Measurements from ENCODE around the gene TAPBP. TPM values are rescaled to one million over a fixed set of nuclear protein-coding genes. Genes with fewer than 3 reads are reported as not detected.

TAPBP gene
- total RNA-seq, 1 experiment from 2014 or later: 80.1 TPM

- H3K4me3 ChIP-seq (replicated peaks in 1 of 2; ENCODE audit: low read depth in 1 of 2, low read length in 2 of 2): no peak overlapping the region
- H3K9me2 ChIP-seq (ENCODE audit: insufficient read depth): no peaks in the 10 kb centered on the region
- H3K9me3 ChIP-seq (ENCODE audit: control insufficient read depth in 1 of 2, insufficient read depth in 1 of 2, low read depth in 1 of 2, low read length in 2 of 2): no peaks in the 10 kb centered on the region
- no peaks in the 10 kb centered on the region for H3K27me3 ChIP-seq (ENCODE audit: insufficient read depth, low read length)
- TF ChIP-seq ZBTB33 (IDR thresholded peaks at IDR 0.05; ENCODE audit: extremely low read depth, insufficient replicate concordance, low read length) (no peak), RAD21 (IDR thresholded peaks at IDR 0.05; ENCODE audit: low read depth) (no peak), SRF (IDR thresholded peaks at IDR 0.05; ENCODE audit: low read depth) (no peak), FOSL1 (IDR thresholded peaks at IDR 0.05; ENCODE audit: low read depth) (no peak)
- POLR2A ChIA-PET: no interaction called here
- H2AFZ ChIP-seq (ENCODE audit: low read depth, low read length, poor library complexity, severe bottlenecking): no peak overlapping the region
- H3K4me2 ChIP-seq (ENCODE audit: low read length): no peak overlapping the region
- RAD21 ChIA-PET (ENCODE audit: low non-redundant PET in 1 of 2, low total read pairs in 2 of 2, uncharacterized antibody in 2 of 2, unreplicated experiment in 2 of 2): interaction anchor here in 1 of 2 experiments (0.7 kb wide), 1 partner anchor 43 kb away, joined by 4 read pairs; no protein-coding TSS in a partner anchor
- ATAC-seq (no peak), DNase-seq (ENCODE audit: low read depth, low spot score) (no peak)
- H3K79me2 ChIP-seq (ENCODE audit: insufficient read depth, low read length): no peaks in the 10 kb centered on the region
- H4K20me1 ChIP-seq (ENCODE audit: insufficient read depth): no peaks in the 10 kb centered on the region
- CTCF ChIA-PET: no interaction called here
- no peak overlapping the region for H3K9ac ChIP-seq (ENCODE audit: low read length)
- no peaks in the 10 kb centered on the region for H3K4me1 ChIP-seq (ENCODE audit: control insufficient read depth in 1 of 2, insufficient read depth in 2 of 2, low read length in 2 of 2)
- no peak overlapping the region for H3K27ac ChIP-seq (ENCODE audit: low read depth, low read length)
- intact Hi-C loops (cut with micrococcal nuclease): no loop called here
- H3K36me3 ChIP-seq (ENCODE audit: control insufficient read depth in 1 of 2, insufficient read depth in 2 of 2, low read length in 2 of 2): no peaks in the 10 kb centered on the region
- BruUV-seq (replicated peaks): no TSS peak
Measured at GRCh38 chr6:33333666-33334065, 19.8 kb upstream of the TAPBP start.

GRCh38 chr6:33330736-33331135, 16.9 kb upstream of the TAPBP start:
- Histone ChIP-seq H3K4me1 (ENCODE audit: control insufficient read depth in 1 of 2, insufficient read depth in 2 of 2, low read length in 2 of 2) (peaks cover 3 to 10% of the 10 kb centered on the region in 2 experiments; a peak in 2 of 4 replicates), H3K9me2 (ENCODE audit: insufficient read depth) (no peaks in the 10 kb centered on the region), H3K4me2 (ENCODE audit: low read length) (no peak overlapping the region), H3K27ac (ENCODE audit: low read depth, low read length) (no peak overlapping the region), H3K4me3 (replicated peaks in 1 of 2; ENCODE audit: low read depth in 1 of 2, low read length in 2 of 2) (no peak overlapping the region), H3K79me2 (ENCODE audit: insufficient read depth, low read length) (no peaks in the 10 kb centered on the region), H3K36me3 (ENCODE audit: control insufficient read depth in 1 of 2, insufficient read depth in 2 of 2, low read length in 2 of 2) (no peaks in the 10 kb centered on the region), H2AFZ (ENCODE audit: low read depth, low read length, poor library complexity, severe bottlenecking) (no peak overlapping the region), H3K9me3 (ENCODE audit: control insufficient read depth in 1 of 2, insufficient read depth in 1 of 2, low read depth in 1 of 2, low read length in 2 of 2) (no peaks in the 10 kb centered on the region), H4K20me1 (ENCODE audit: insufficient read depth) (no peaks in the 10 kb centered on the region), H3K27me3 (ENCODE audit: insufficient read depth, low read length) (no peaks in the 10 kb centered on the region), H3K9ac (ENCODE audit: low read length) (no peak overlapping the region)
- no peak for ATAC-seq
- no peak for DNase-seq (ENCODE audit: low read depth, low spot score)
- no TSS peak for BruUV-seq (replicated peaks)
- CTCF ChIA-PET: no interaction called here
- TF ChIP-seq RAD21 (IDR thresholded peaks at IDR 0.05; ENCODE audit: low read depth) (no peak), ATF3 (IDR thresholded peaks at IDR 0.05) (no peak)
- intact Hi-C loops (cut with micrococcal nuclease): no loop called here
- RAD21 ChIA-PET (ENCODE audit: low non-redundant PET in 1 of 2, low total read pairs in 2 of 2, uncharacterized antibody in 2 of 2, unreplicated experiment in 2 of 2): no interaction called here
- POLR2A ChIA-PET: no interaction called here

Data from HCT116 (cell line).